PFSK-1 (cell line): ENCODE results near the gene MAP1LC3A.
A peak's percentile ranks its signal among the peaks of the same experiment; 100 is the strongest.

Experiments
- FOXP2 ChIP-seq: optimal IDR thresholded peaks from 2 replicates; pipeline ENCODE3; 2011; ENCODE audit warnings: borderline replicate concordance, control low read depth, inconsistent platforms; ENCODE audit not compliant: insufficient read depth; ENCODE audit errors: extremely low read length, extremely low read depth
- POLR2AphosphoS5 ChIP-seq: IDR thresholded peaks from 2 replicates; pipeline ENCODE4 v1.6.1; 2012; ENCODE audit warnings: low read depth, mild to moderate bottlenecking, control low read depth, low read length, moderate library complexity
- REST ChIP-seq, 2 experiments: IDR thresholded peaks; 2 replicates each; pipeline versions ENCODE4 v1.6.1 to v1.8.0; 2011 to 2012; ENCODE audit warnings: low read depth in 2 of 2, low read length in 2 of 2, control low read depth in 1 of 2, inconsistent platforms in 1 of 2, mild to moderate bottlenecking in 1 of 2, moderate library complexity in 1 of 2; ENCODE audit not compliant: insufficient read depth in 1 of 2
- SIN3A ChIP-seq: IDR thresholded peaks from 2 replicates; pipeline ENCODE4 v1.6.1; 2012; ENCODE audit warnings: mild to moderate bottlenecking, low read length, moderate library complexity, borderline replicate concordance; ENCODE audit not compliant: insufficient read depth
- TAF1 ChIP-seq: IDR thresholded peaks from 2 replicates; pipeline ENCODE4 v1.6.1; 2012; ENCODE audit warnings: low read length, control low read depth, borderline replicate concordance; ENCODE audit not compliant: insufficient read depth

The MAP1LC3A gene

GRCh38 chr20:34522969-34523871, 35.3 kb upstream of the MAP1LC3A start:
- TF ChIP-seq FOXP2, result peak; percentile 66
- TF ChIP-seq POLR2AphosphoS5, result no peak
- no peak for TF ChIP-seq TAF1

- TF ChIP-seq POLR2AphosphoS5, result no peak
- no peak for TF ChIP-seq SIN3A
- TF ChIP-seq REST (IDR thresholded peaks at IDR 0.05; ENCODE audit: insufficient read depth in 1 of 2, low read depth in 2 of 2, low read length in 2 of 2), result no peak
- TF ChIP-seq FOXP2, result no peak
- TF ChIP-seq TAF1, result no peak
Measured at GRCh38 chr20:34524426-34524825, 34.1 kb upstream of the MAP1LC3A start.

GRCh38 chr20:34525342-34525708, 33.2 kb upstream of the MAP1LC3A start:
- no peak for TF ChIP-seq REST (IDR thresholded peaks at IDR 0.05; ENCODE audit: insufficient read depth in 1 of 2, low read depth in 2 of 2, low read length in 2 of 2)
- TF ChIP-seq FOXP2, result no peak
- TF ChIP-seq POLR2AphosphoS5, result no peak
- TF ChIP-seq TAF1, result no peak
- no peak for TF ChIP-seq SIN3A

- TF ChIP-seq FOXP2 (peak; percentile 97), REST (IDR thresholded peaks at IDR 0.05; ENCODE audit: insufficient read depth in 1 of 2, low read depth in 2 of 2, low read length in 2 of 2) (0 out of 4 replicates have a peak, but pooled peaks of 1 of the 2 experiments have one; percentile 57), SIN3A (peak; percentile 99), TAF1 (peak; percentile 25; the same call in 1 of the 2 replicates), POLR2AphosphoS5 (no peak)
Measured at GRCh38 chr20:34525709-34526416, 32.7 kb upstream of the MAP1LC3A start.

- no peak for TF ChIP-seq SIN3A
- TF ChIP-seq REST (IDR thresholded peaks at IDR 0.05; ENCODE audit: insufficient read depth in 1 of 2, low read depth in 2 of 2, low read length in 2 of 2), result no peak
- no peak for TF ChIP-seq POLR2AphosphoS5
- TF ChIP-seq TAF1, result no peak
- TF ChIP-seq FOXP2, result no peak
Measured at GRCh38 chr20:34526466-34526865, 32.1 kb upstream of the MAP1LC3A start.
